K562 (cell line): Measurements from ENCODE around the gene SNX10. TPM values are rescaled to one million over a fixed set of nuclear protein-coding genes. Genes with fewer than 3 reads are reported as not detected.

Experiments used
- ATF3 ChIP-seq, 2 experiments: fragments of 450-650 bp in 1 of 2; sonication (generic) in 1 of 2; formaldehyde crosslinking in 1 of 2; IDR thresholded peaks in 1 of 2; conservative IDR thresholded peaks in 1 of 2; 2 replicates each; pipeline versions ENCODE4 v1.6.1 to v1.8.1; 2016 to 2023; ENCODE audit warnings: mild to moderate bottlenecking in 2 of 2, moderate library complexity in 2 of 2, inconsistent platforms in 1 of 2, missing genetic modification reagents in 1 of 2
- ATF6 ChIP-seq: sonication (generic); formaldehyde crosslinking; IDR thresholded peaks from 2 replicates; pipeline ENCODE4 v1.4.0; 2020; ENCODE audit warnings: mild to moderate bottlenecking, missing genetic modification reagents
- CBFB ChIP-seq: sonication (generic); formaldehyde crosslinking; IDR thresholded peaks from 2 replicates; pipeline ENCODE4 v1.4.0; 2020; ENCODE audit warnings: mild to moderate bottlenecking, missing genetic modification reagents
- CBX2 ChIP-seq: fragments of 200-600 bp; sonication (generic); IDR thresholded peaks from one replicate; pipeline ENCODE4 v1.6.1; 2012; ENCODE audit warnings: mild to moderate bottlenecking, low read length, inconsistent platforms; ENCODE audit not compliant: insufficient read depth, poor library complexity, severe bottlenecking
- CBX8 ChIP-seq: fragments of 200-600 bp; sonication (generic); IDR thresholded peaks from 2 replicates; pipeline ENCODE4 v1.6.1; 2012; ENCODE audit warnings: borderline replicate concordance, mixed run types, low read depth, mild to moderate bottlenecking, moderate library complexity, mixed read lengths, low read length, control low read depth, inconsistent platforms; ENCODE audit not compliant: poor library complexity, severe bottlenecking; ENCODE audit errors: extremely low read depth
- CCNT2 ChIP-seq: IDR thresholded peaks from 2 replicates; pipeline ENCODE4 v1.6.1; 2011; ENCODE audit warnings: borderline replicate concordance, low read depth, mild to moderate bottlenecking, moderate library complexity, mixed read lengths, low read length; ENCODE audit not compliant: insufficient read length; ENCODE audit errors: extremely low read depth
- FOXA3 ChIP-seq, 2 experiments: fragments of 450-650 bp in 1 of 2; sonication (generic) in 1 of 2; formaldehyde crosslinking; IDR thresholded peaks in 1 of 2; conservative IDR thresholded peaks in 1 of 2; 2 replicates each; pipeline versions ENCODE4 v1.4.0 to v1.8.0; 2020 to 2022; ENCODE audit warnings: mild to moderate bottlenecking in 2 of 2, missing genetic modification reagents in 1 of 2
- KAT7 ChIP-seq: sonication (generic); formaldehyde crosslinking; IDR thresholded peaks from 2 replicates; pipeline ENCODE4 v1.8.0; 2022; ENCODE audit warnings: missing genetic modification reagents, mild to moderate bottlenecking, borderline replicate concordance
- KLF1 ChIP-seq: fragments of 450-650 bp; IDR thresholded peaks from 2 replicates; pipeline ENCODE4 v1.6.1; 2016; ENCODE audit warnings: missing genetic modification characterization, missing compliant biosample characterization
- LEF1 ChIP-seq: fragments of 450-650 bp; IDR thresholded peaks from 2 replicates; pipeline ENCODE4 v1.6.1; 2016; ENCODE audit warnings: mild to moderate bottlenecking
- MCM2 ChIP-seq: fragments of 450-650 bp; IDR thresholded peaks from 2 replicates; pipeline ENCODE4 v1.6.1; 2017; ENCODE audit warnings: low read depth, mild to moderate bottlenecking
- MED1 ChIP-seq: sonication (generic); formaldehyde crosslinking; IDR thresholded peaks from 2 replicates; pipeline ENCODE4 v1.8.1; 2023; ENCODE audit warnings: missing genetic modification reagents, borderline replicate concordance
- MIER1 ChIP-seq: fragments of 450-650 bp; IDR thresholded peaks from 2 replicates; pipeline ENCODE4 v1.6.1; 2016; ENCODE audit warnings: antibody characterized with exemption, mild to moderate bottlenecking, low read depth
- SMARCC2 ChIP-seq: fragments of 450-650 bp; IDR thresholded peaks from 2 replicates; pipeline ENCODE4 v1.6.1; 2017; ENCODE audit warnings: antibody characterized with exemption, moderate library complexity, mild to moderate bottlenecking, low read depth
- SNIP1 ChIP-seq: fragments of 450-650 bp; IDR thresholded peaks from 2 replicates; pipeline ENCODE4 v1.7.1; 2017; ENCODE audit warnings: low read depth, mild to moderate bottlenecking
- TRIM25 ChIP-seq: fragments of 450-650 bp; IDR thresholded peaks from 2 replicates; pipeline ENCODE4 v1.7.0; 2016; ENCODE audit warnings: borderline replicate concordance
- TRIM28 ChIP-seq: fragments of 450-650 bp; IDR thresholded peaks from 2 replicates; pipeline ENCODE4 v1.6.1; 2017
- XRCC4 ChIP-seq: IDR thresholded peaks from one replicate; pipeline ENCODE4 v1.6.1; 2011; ENCODE audit not compliant: insufficient read depth, insufficient read length; ENCODE audit errors: extremely low read depth
- ZNF668 ChIP-seq: fragments of 250-450 bp; sonication (Bioruptor Pico); IDR thresholded peaks from 2 replicates; pipeline ENCODE4 v1.8.0; 2022; ENCODE audit warnings: mild to moderate bottlenecking, inconsistent platforms
- ZNF77 ChIP-seq: fragments of 250-450 bp; sonication (Bioruptor Pico); IDR thresholded peaks from 2 replicates; pipeline ENCODE4 v1.5.0; 2020
- polyA plus RNA-seq, 8 experiments: library from polyadenylated mRNA; depleted of rRNA in 4 of 8; stranded (reverse) in 5 of 8; unstranded in 3 of 8; fragments of >200 nt; fragmentation: Nextera tagmentation in 2 of 8; fragmentation: Illumina TruSeq in 1 of 8; extraction: Ambion mirVana in 2 of 8; extraction: Trizol in 1 of 8; gene quantifications; 2 replicates each; pipeline versions ENCODE4 v1.2.1 to v1.2.3, GENCODE V29; 2011 to 2014; ENCODE audit warnings: inconsistent platforms in 1 of 8, missing spikeins in 1 of 8
- total RNA-seq, 7 experiments: library from RNA; depleted of rRNA in 6 of 7; stranded (reverse); fragments of >200 nt in 6 of 7; fragmentation: Illumina TruSeq in 2 of 7; extraction: Trizol in 2 of 7; gene quantifications; 2 replicates each; pipeline versions ENCODE4 v1.2.1 to v1.2.3, GENCODE V29; 2011 to 2021; ENCODE audit warnings: low replicate concordance in 1 of 7
- TF ChIP-seq, protein P1 (sequence below): sonication (generic); formaldehyde crosslinking; IDR thresholded peaks from 2 replicates; pipeline ENCODE4 v1.8.1; 2022; ENCODE audit warnings: missing genetic modification reagents

The SNX10 gene
- total and polyA plus RNA-seq, 9 of the 15 experiments (the other 6 are each of a cell fraction or from before 2014, with no cell fraction given): 6.9 to 16.5 (median 11.5) TPM

GRCh38 chr7:26398756-26399509, 107.3 kb downstream of the SNX10 start (continued):
- TF ChIP-seq XRCC4 (no peak), MCM2 (no peak), CBX8 (no peak), SNIP1 (no peak), LEF1 (peak; percentile 72), MIER1 (no peak), TRIM28 (no peak), ZNF77 (CRISPR knock-in tag) (no peak), ATF3 (IDR thresholded peaks at IDR 0.05) (0 out of 2 replicates have a peak, but pooled peaks have one; percentile 12), ATF3 (CRISPR knock-in tag; conservative IDR thresholded peaks at IDR 0.05) (no peak), MED1 (CRISPR knock-in tag) (no peak), SMARCC2 (no peak), ATF6 (CRISPR knock-in tag) (no peak), CCNT2 (no peak), FOXA3 (CRISPR knock-in tag; conservative IDR thresholded peaks at IDR 0.05 in 1 of 2, IDR thresholded peaks at IDR 0.05 in 1 of 2) (peak in 1 of 2 experiments; percentile 54; a peak in 1 of 4 replicates), CBX2 (no peak), KLF1 (tag) (no peak), TRIM25 (no peak), ZNF668 (CRISPR knock-in tag) (no peak), CBFB (CRISPR knock-in tag) (no peak), KAT7 (no peak; the same call in 1 of the 2 replicates)
- TF ChIP-seq, protein P1, sequence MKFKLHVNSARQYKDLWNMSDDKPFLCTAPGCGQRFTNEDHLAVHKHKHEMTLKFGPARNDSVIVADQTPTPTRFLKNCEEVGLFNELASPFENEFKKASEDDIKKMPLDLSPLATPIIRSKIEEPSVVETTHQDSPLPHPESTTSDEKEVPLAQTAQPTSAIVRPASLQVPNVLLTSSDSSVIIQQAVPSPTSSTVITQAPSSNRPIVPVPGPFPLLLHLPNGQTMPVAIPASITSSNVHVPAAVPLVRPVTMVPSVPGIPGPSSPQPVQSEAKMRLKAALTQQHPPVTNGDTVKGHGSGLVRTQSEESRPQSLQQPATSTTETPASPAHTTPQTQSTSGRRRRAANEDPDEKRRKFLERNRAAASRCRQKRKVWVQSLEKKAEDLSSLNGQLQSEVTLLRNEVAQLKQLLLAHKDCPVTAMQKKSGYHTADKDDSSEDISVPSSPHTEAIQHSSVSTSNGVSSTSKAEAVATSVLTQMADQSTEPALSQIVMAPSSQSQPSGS (CRISPR knock-in tag): no peak
